GM12878 (cell line): ENCODE data around the gene MFSD12. TPM values are rescaled to one million over a fixed set of nuclear protein-coding genes. Genes with fewer than 3 reads are reported as not detected.

Experiments used
- ATAC-seq: fragments of 200-7000 bp; cut with Tn5 transposase; 3 replicates; pipeline ENCODE4 v1.9.1; 2020; ENCODE audit warnings: mild to moderate bottlenecking, moderate library complexity
- BruUV-seq: library from RNA; stranded (reverse); fragments of 400-500 nt; replicated peaks from 2 replicates; lab custom pipeline; 2021; lab: Mats Ljungman, UMichigan
- CTCF ChIA-PET: fragments of 300-600 bp; sonication (Branson Sonifier 250); formaldehyde crosslinking; extraction: SDS; loops from one replicate; lab custom pipeline; 2021; ENCODE audit warnings: inconsistent platforms; lab: Yijun Ruan, JAX
- POLR2A ChIA-PET: fragments of 350-600 bp; formaldehyde crosslinking; extraction: SDS; loops from one replicate; lab custom pipeline; 2021; ENCODE audit warnings: inconsistent platforms; lab: Charles Lee
- RAD21 ChIA-PET: fragments of 300-600 bp; sonication (Branson Sonifier 250); formaldehyde crosslinking; loops from one replicate; lab custom pipeline; 2023; ENCODE audit warnings: antibody characterized with exemption; ENCODE audit not compliant: unreplicated experiment; lab: Charles Lee
- SMC1A ChIA-PET: fragments of 300-600 bp; sonication (Branson Sonifier 250); formaldehyde crosslinking; loops from one replicate; lab custom pipeline; 2023; ENCODE audit not compliant: unreplicated experiment, uncharacterized antibody; lab: Charles Lee
- DNase-seq: peaks from one replicate; pipeline ENCODE4 v3.0.0-alpha.2; 2011; ENCODE audit warnings: low read depth, low spot score
- FAIRE-seq: peaks from 3 replicates; lab custom pipeline; 2011; peaks lifted over from hg19 to GRCh38; lab: Jason Lieb, UNC
- H2AFZ ChIP-seq: 2 replicates; pipeline ENCODE4 v1.6.0; 2011; ENCODE audit warnings: low read depth, low read length, control low read depth; ENCODE audit not compliant: control insufficient read depth
- H3K27ac ChIP-seq: 2 replicates; pipeline ENCODE4 v1.5.1; 2011; ENCODE audit warnings: control low read depth; ENCODE audit not compliant: control insufficient read depth, insufficient read depth
- H3K27me3 ChIP-seq, 2 experiments: replicated peaks in 1 of 2; 2 replicates each; pipeline versions ENCODE4 v1.6.0 to v1.6.1; 2011; ENCODE audit warnings: low read length in 1 of 2; ENCODE audit not compliant: control insufficient read depth in 2 of 2, insufficient read depth in 2 of 2
- H3K36me3 ChIP-seq, 2 experiments: 2 replicates each; pipeline ENCODE4 v1.5.1; 2011; ENCODE audit warnings: low read length in 1 of 2; ENCODE audit not compliant: control insufficient read depth in 2 of 2, insufficient read depth in 2 of 2
- H3K4me1 ChIP-seq: 2 replicates; pipeline ENCODE4 v1.6.1; 2011; ENCODE audit warnings: mild to moderate bottlenecking, low read length, moderate library complexity, mixed read lengths; ENCODE audit not compliant: control insufficient read depth, insufficient read depth
- H3K4me2 ChIP-seq: 2 replicates; pipeline ENCODE4 v1.6.0; 2011; ENCODE audit warnings: control low read depth; ENCODE audit not compliant: control insufficient read depth, insufficient read depth
- H3K4me3 ChIP-seq: fragments of 200-600 bp; sonication (generic); 2 replicates; pipeline ENCODE4 v1.5.1; 2016
- H3K79me2 ChIP-seq: 2 replicates; pipeline ENCODE4 v1.6.0; 2011; ENCODE audit warnings: low read length; ENCODE audit not compliant: control insufficient read depth, insufficient read depth
- H3K9ac ChIP-seq: 2 replicates; pipeline ENCODE4 v1.8.0; 2011; ENCODE audit warnings: low read length, control low read depth, mixed read lengths; ENCODE audit not compliant: control insufficient read depth, insufficient read depth
- H3K9me3 ChIP-seq: replicated peaks from 3 replicates; pipeline ENCODE4 v1.5.1; 2011; ENCODE audit warnings: mild to moderate bottlenecking, low read length; ENCODE audit not compliant: control insufficient read depth, insufficient read depth
- H4K20me1 ChIP-seq: 2 replicates; pipeline ENCODE4 v1.6.0; 2011; ENCODE audit not compliant: control insufficient read depth, insufficient read depth
- CHD1 ChIP-seq: IDR thresholded peaks from 2 replicates; pipeline ENCODE4 v1.6.1; 2012; ENCODE audit warnings: low read depth, low read length, improper control_type of control experiment
- EGR1 ChIP-seq, 2 experiments: IDR thresholded peaks; 1 replicate in 1 of 2; 2 replicates in 1 of 2; pipeline ENCODE4 v1.6.1; 2011 to 2012; ENCODE audit warnings: low read depth in 2 of 2, low read length in 2 of 2, borderline replicate concordance in 1 of 2, mild to moderate bottlenecking in 1 of 2, moderate library complexity in 1 of 2
- POLR2A ChIP-seq: IDR thresholded peaks from 2 replicates; pipeline ENCODE4 v1.6.1; 2011; ENCODE audit warnings: low read depth, mild to moderate bottlenecking, low read length
- SMAD5 ChIP-seq: IDR thresholded peaks from 2 replicates; pipeline ENCODE4 v1.6.1; 2016; ENCODE audit warnings: antibody characterized with exemption, low read depth
- STAT1 ChIP-seq: fragments of 450-650 bp; conservative IDR thresholded peaks from 2 replicates; pipeline ENCODE4 v1.6.1; 2014; ENCODE audit warnings: antibody characterized with exemption, mild to moderate bottlenecking
- ZBED1 ChIP-seq: IDR thresholded peaks from 2 replicates; pipeline ENCODE4 v1.6.1; 2016; ENCODE audit warnings: borderline replicate concordance
- ZZZ3 ChIP-seq: IDR thresholded peaks from 2 replicates; pipeline ENCODE4 v1.6.1; 2011; ENCODE audit warnings: low read depth; ENCODE audit not compliant: control insufficient read depth, insufficient read length
- WGBS: methylation state at CpG from one replicate; pipeline ENCODE4 v1.1.6; 2016; ENCODE audit warnings: low lambda C conversion rate; ENCODE audit not compliant: insufficient replicate concordance, insufficient coverage; ENCODE audit errors: missing lambda C conversion rate; 5-methylcytosine and 5-hydroxymethylcytosine counted together
- in situ Hi-C: fragments of 300-500 bp; cut with MboI; formaldehyde crosslinking; loops from 9 replicates; pipeline ENCODE4 v1.14.3; 2018; ENCODE audit warnings: mixed read lengths
- intact Hi-C: fragments of 100-400 bp; cut with micrococcal nuclease; formaldehyde crosslinking; loops from one replicate; pipeline ENCODE4 v1.14.2; 2022; ENCODE audit not compliant: unreplicated experiment
- polyA plus RNA-seq, 11 experiments: library from polyadenylated mRNA; depleted of rRNA in 4 of 11; unstranded in 6 of 11; stranded (reverse) in 5 of 11; fragments of >200 nt; fragmentation: Nextera tagmentation in 4 of 11; fragmentation: Illumina TruSeq in 1 of 11; extraction: Ambion mirVana in 4 of 11; extraction: Trizol in 1 of 11; gene quantifications; 1 replicate in 1 of 11; 2 replicates in 10 of 11; pipeline versions ENCODE4 v1.2.1 to v1.2.3, GENCODE V29; 2011 to 2016; ENCODE audit warnings: inconsistent platforms in 2 of 11, missing spikeins in 2 of 11, low read depth in 1 of 11
- total RNA-seq, 4 experiments: library from RNA; depleted of rRNA in 3 of 4; stranded (reverse); fragments of >200 nt in 3 of 4; fragmentation: Illumina TruSeq in 1 of 4; extraction: Trizol in 1 of 4; gene quantifications; 2 replicates each; pipeline versions ENCODE4 v1.2.1 to v1.2.3, GENCODE V29; 2013 to 2021
- TF ChIP-seq, protein P1 (sequence below): IDR thresholded peaks from 2 replicates; pipeline ENCODE4 v1.6.1; 2011; ENCODE audit warnings: borderline replicate concordance, low read depth, mild to moderate bottlenecking, moderate library complexity, low read length; ENCODE audit not compliant: insufficient read depth, poor library complexity, severe bottlenecking
- TF ChIP-seq, protein P2 (sequence below): fragments of 450-650 bp; IDR thresholded peaks from 2 replicates; pipeline ENCODE4 v1.6.1; 2017; ENCODE audit warnings: mild to moderate bottlenecking

The MFSD12 gene
- total and polyA plus RNA-seq, 10 of the 15 experiments (the other 5 are each of a cell fraction or from before 2014, with no cell fraction given): 0.58 to 65.9 (median 16.8) TPM

DNA sequence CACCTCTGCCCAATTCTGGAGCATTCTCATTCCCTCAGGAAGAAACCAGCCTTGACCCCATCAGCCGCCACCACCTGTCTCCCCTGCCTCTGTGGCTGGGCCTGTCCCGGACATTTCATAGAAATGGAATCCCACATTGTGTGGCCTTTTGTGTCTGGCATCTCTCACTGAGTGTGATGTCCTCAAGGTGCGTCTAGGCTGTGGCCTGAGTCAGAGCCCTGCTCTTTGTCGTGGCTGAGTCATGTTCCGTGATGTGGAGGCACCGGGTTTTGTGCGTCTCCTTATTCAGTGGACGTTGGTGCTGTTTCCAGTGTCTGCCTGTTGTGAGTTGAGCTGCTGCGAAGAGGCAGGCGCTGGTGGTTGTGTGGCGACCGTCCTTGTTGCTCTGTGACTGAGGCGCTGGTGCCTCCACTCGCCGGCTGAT lies 47.8 kb downstream of the MFSD12 start:
- POLR2A ChIA-PET: no interaction called here
- ATAC-seq: no peak
- Histone ChIP-seq H3K36me3 (peaks cover 0 to 1% of the 10 kb centered on the region in 2 experiments; a peak in 3 of 4 replicates), H3K9me3 (no peaks in the 10 kb centered on the region)
- TF ChIP-seq, protein P1, sequence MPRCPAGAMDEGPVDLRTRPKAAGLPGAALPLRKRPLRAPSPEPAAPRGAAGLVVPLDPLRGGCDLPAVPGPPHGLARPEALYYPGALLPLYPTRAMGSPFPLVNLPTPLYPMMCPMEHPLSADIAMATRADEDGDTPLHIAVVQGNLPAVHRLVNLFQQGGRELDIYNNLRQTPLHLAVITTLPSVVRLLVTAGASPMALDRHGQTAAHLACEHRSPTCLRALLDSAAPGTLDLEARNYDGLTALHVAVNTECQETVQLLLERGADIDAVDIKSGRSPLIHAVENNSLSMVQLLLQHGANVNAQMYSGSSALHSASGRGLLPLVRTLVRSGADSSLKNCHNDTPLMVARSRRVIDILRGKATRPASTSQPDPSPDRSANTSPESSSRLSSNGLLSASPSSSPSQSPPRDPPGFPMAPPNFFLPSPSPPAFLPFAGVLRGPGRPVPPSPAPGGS: peak; percentile 47
- TF ChIP-seq POLR2A: peak; percentile 40; the same call in 1 of the 2 replicates
- no peak for TF ChIP-seq CHD1
- TF ChIP-seq, all 136 proteins: peak for 2
- Histone ChIP-seq H3K27me3 (no peaks in the 10 kb centered on the region), H3K27ac (no peak overlapping the region), H3K4me3 (no peak overlapping the region), H3K4me1 (peaks cover 7% of the 10 kb centered on the region), H3K79me2 (peaks cover 46% of the 10 kb centered on the region), H2AFZ (no peak overlapping the region), H3K9ac (no peak overlapping the region), H3K4me2 (no peak overlapping the region), H4K20me1 (no peaks in the 10 kb centered on the region)
- no peak for DNase-seq
- ChIA-PET SMC1A (no interaction called here), CTCF (no interaction called here), RAD21 (no interaction called here)
- FAIRE-seq: no peak
- in situ Hi-C loops: no loop called here
- BruUV-seq: no TSS peak
- WGBS: 96% methylated on average over 15 of the region's 15 CpGs
- intact Hi-C loops: no loop called here

DNA sequence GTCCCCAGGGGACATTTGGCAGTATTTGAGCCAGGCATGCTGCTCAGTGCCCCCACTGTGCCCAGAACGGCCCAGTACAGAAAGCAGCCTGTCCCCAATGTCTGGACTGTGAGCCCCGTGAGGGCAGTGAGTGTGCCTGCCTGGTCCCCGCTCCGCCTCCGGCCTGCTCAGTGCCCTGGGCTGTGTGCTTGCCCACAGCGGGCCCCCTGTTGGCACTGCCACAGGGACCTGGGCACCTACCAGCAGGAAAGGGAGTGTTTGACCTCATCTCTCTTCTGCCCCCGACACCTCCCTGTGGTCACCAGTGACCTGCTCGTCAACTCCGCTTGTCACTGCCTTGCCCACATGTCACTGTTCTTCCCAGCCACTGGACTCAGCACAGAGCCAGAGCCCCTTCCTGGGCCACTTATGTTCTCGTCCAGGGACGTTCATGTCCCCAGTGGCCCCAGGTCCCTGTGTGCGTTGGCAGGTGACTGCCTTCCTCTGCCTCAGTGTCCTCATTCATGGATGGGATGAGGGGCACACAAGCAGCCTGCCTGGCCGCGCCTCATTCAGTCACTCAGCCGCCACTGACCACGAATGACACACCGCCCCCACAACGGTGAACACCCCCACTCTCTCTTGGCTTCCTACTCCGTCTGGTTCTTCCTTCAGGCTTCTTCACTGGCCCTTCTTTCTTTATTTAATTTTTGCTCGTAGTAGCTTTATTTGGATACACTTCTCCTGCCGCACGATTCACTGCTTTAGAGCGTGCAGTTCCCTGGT lies 48.4 kb downstream of the MFSD12 start:
- DNase-seq: no peak
- intact Hi-C loops (no loop called here), in situ Hi-C loops (no loop called here)
- ChIA-PET CTCF (no interaction called here), SMC1A (no interaction called here), POLR2A (no interaction called here), RAD21 (no interaction called here)
- H3K9me3 ChIP-seq: no peaks in the 10 kb centered on the region
- no peak overlapping the region for H3K4me3 ChIP-seq
- no peak overlapping the region for H3K9ac ChIP-seq
- H3K27me3 ChIP-seq: no peaks in the 10 kb centered on the region
- H3K4me2 ChIP-seq: peak overlapping the region; percentile 25; the same call in 1 of the 2 replicates
- no peak for ATAC-seq
- FAIRE-seq: no peak
- H3K36me3 ChIP-seq: peaks cover 0 to 1% of the 10 kb centered on the region in 2 experiments; a peak in 3 of 4 replicates
- H3K27ac ChIP-seq: no peak overlapping the region
- TF ChIP-seq STAT1 (no peak), SMAD5 (no peak), ZBED1 (no peak), ZZZ3 (no peak), EGR1 (IDR thresholded peaks at IDR 0.05; ENCODE audit: borderline replicate concordance in 1 of 2, low read depth in 2 of 2, low read length in 2 of 2) (0 out of 3 replicates have a peak, but pooled peaks of 1 of the 2 experiments have one; percentile 6)
- TF ChIP-seq, protein P2, sequence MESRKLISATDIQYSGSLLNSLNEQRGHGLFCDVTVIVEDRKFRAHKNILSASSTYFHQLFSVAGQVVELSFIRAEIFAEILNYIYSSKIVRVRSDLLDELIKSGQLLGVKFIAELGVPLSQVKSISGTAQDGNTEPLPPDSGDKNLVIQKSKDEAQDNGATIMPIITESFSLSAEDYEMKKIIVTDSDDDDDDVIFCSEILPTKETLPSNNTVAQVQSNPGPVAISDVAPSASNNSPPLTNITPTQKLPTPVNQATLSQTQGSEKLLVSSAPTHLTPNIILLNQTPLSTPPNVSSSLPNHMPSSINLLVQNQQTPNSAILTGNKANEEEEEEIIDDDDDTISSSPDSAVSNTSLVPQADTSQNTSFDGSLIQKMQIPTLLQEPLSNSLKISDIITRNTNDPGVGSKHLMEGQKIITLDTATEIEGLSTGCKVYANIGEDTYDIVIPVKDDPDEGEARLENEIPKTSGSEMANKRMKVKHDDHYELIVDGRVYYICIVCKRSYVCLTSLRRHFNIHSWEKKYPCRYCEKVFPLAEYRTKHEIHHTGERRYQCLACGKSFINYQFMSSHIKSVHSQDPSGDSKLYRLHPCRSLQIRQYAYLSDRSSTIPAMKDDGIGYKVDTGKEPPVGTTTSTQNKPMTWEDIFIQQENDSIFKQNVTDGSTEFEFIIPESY: peak; percentile 59; the same call in 1 of the 2 replicates
- no TSS peak for BruUV-seq
- WGBS: 96% methylated on average over 23 of the region's 23 CpGs
- H3K79me2 ChIP-seq: peaks cover 46% of the 10 kb centered on the region
- H3K4me1 ChIP-seq: peaks cover 7% of the 10 kb centered on the region
- H2AFZ ChIP-seq: no peak overlapping the region
- H4K20me1 ChIP-seq: no peaks in the 10 kb centered on the region
